Measurements from ENCODE around the gene RTP5. TPM values are rescaled to one million over a fixed set of nuclear protein-coding genes. Genes with fewer than 3 reads are reported as not detected.

RTP5 gene
- total RNA-seq, 4 donors from 2014 or later = 0.33 TPM; not detected in 3

GRCh38 chr2:241879326-241879725, 9.8 kb downstream of the RTP5 start:
- no peak for TF ChIP-seq CTCF (IDR thresholded peaks at IDR 0.05; ENCODE audit: low read depth)

- no peak for TF ChIP-seq CTCF (IDR thresholded peaks at IDR 0.05; ENCODE audit: low read depth)
Observed at GRCh38 chr2:241880311-241881073, 11.0 kb downstream of the RTP5 start.

GRCh38 chr2:241882091-241882625, 12.6 kb downstream of the RTP5 start:
- TF ChIP-seq CTCF (IDR thresholded peaks at IDR 0.05; ENCODE audit: low read depth) = no peak

GRCh38 chr2:241884951-241885290, 15.4 kb downstream of the RTP5 start:
- no peak for TF ChIP-seq CTCF (IDR thresholded peaks at IDR 0.05; ENCODE audit: low read depth)

GRCh38 chr2:241885291-241885945, 15.9 kb downstream of the RTP5 start:
- TF ChIP-seq CTCF (IDR thresholded peaks at IDR 0.05; ENCODE audit: low read depth) = no peak

- no peak for TF ChIP-seq CTCF (IDR thresholded peaks at IDR 0.05; ENCODE audit: low read depth)
Observed at GRCh38 chr2:241885946-241886643, 16.6 kb downstream of the RTP5 start.

All from subcutaneous adipose tissue (tissue), 4 donors.